Endothelial cell of coronary artery (primary cell): Measurements from ENCODE around the gene STK17B. TPM values are rescaled to one million over a fixed set of nuclear protein-coding genes. Genes with fewer than 3 reads are reported as not detected.

Experiments used
- total RNA-seq: library from RNA; depleted of rRNA; stranded (reverse); fragments of >200 nt; gene quantifications from 2 replicates; pipeline ENCODE4 v1.2.3, GENCODE V29; 2014

The STK17B gene
- total RNA-seq, result 8.1 and 13.3 TPM in 2 replicates

DNA sequence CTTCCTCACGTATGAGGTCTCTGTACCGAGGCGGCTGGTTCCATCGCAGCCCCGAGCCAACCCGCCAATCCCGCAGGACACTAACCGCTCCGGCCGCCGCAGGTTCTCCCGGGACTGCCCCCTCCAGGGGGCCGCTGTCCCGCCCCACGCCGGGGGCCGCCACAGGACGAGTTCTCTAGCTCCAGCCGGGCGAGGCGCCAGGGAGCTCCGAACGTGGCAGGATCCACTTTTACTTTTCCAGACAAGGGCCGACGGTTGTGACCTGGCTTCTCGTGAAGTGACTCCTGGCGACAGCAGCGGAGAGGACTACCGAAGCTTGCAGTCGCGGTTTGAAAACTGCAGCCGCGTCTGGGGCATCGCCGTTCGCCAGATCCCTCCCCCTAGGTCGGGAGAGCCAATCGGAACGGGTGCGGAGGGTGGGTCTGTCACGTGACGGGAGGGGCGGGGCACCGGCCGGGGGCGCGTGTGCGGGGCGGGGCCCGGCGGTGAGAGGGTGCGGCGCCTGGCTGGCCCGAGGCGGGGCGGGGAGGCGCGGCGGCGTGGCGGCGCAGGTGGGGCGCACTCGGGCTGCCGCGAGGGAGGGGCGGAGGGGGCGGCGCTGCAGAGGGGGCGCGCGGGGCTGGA is at the start of gene STK17B:
Gene STK17B, minus strand, starts transcription at position 331 of the 624 bp plus-strand sequence. CDS start 8,195 bp downstream, outside the sequence.

Other genes with a start within 250 kb of the STK17B start
- gene DNAH7, start 102.7 kb downstream of the STK17B start, total RNA-seq, result 0.09 TPM in 2 replicates